SJCRH30 (cell line): Measurements from ENCODE around the gene HAND1. TPM values are rescaled to one million over a fixed set of nuclear protein-coding genes. Genes with fewer than 3 reads are reported as not detected.

Experiments
- DNase-seq, 2 experiments: peaks; one replicate each; pipeline ENCODE4 v3.0.0-alpha.2; 2015 to 2020
- H3K27ac ChIP-seq: fragments of 250-450 bp; sonication (Bioruptor Pico); 2 replicates; pipeline ENCODE4 v1.5.1; 2020; ENCODE audit warnings: mild to moderate bottlenecking, moderate library complexity
- H3K27me3 ChIP-seq: fragments of 250-450 bp; sonication (Bioruptor Pico); 2 replicates; pipeline ENCODE4 v1.5.1; 2020; ENCODE audit warnings: mild to moderate bottlenecking, moderate library complexity
- H3K36me3 ChIP-seq: fragments of 250-450 bp; sonication (Bioruptor Pico); 2 replicates; pipeline ENCODE4 v1.5.1; 2020; ENCODE audit warnings: mild to moderate bottlenecking, moderate library complexity
- H3K4me1 ChIP-seq: fragments of 250-450 bp; sonication (Bioruptor Pico); 2 replicates; pipeline ENCODE4 v1.5.1; 2020; ENCODE audit warnings: mild to moderate bottlenecking, moderate library complexity
- H3K4me3 ChIP-seq: fragments of 250-450 bp; sonication (Bioruptor Pico); 2 replicates; pipeline ENCODE4 v1.5.1; 2020; ENCODE audit warnings: mild to moderate bottlenecking, moderate library complexity
- H3K9me3 ChIP-seq: fragments of 250-450 bp; sonication (Bioruptor Pico); replicated peaks from 2 replicates; pipeline ENCODE4 v1.5.1; 2020; ENCODE audit warnings: mild to moderate bottlenecking, moderate library complexity
- total RNA-seq: library from RNA; depleted of rRNA; stranded (reverse); fragments of >200 nt; shearing (Covaris generic); gene quantifications from 2 replicates; pipeline ENCODE4 v1.2.3, GENCODE V29; 2014; rRNA removed

The HAND1 gene
- total RNA-seq, result not detected in 2 replicates

DNA sequence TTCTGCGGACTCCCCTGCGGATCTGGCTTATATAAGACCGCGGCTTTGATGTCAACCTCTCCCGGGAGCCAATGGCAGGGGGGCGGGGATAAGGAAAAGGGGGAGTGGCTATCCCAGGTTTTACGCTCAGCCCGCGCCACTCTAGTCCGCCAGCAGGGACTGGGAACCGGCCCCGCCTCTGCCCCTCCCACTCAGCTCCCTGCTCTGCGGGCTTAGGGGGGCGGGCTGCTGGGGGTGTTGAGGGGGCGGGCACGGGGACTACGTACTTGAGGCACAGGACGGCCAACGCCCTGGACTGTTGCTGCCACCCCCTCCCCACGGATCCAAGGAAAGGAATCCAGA lies at the start of gene HAND1:
Gene HAND1 (minus strand): TSS at position 4 of the 342 bp plus-strand sequence. CDS start 219 bp downstream, outside the sequence.
- Histone ChIP-seq H3K4me3 (no peak within 1 kb of the TSS), H3K27ac (no peak within 1 kb of the TSS), H3K9me3 (no peaks in the 10 kb centered on the region), H3K36me3 (no peaks in the 10 kb centered on the region), H3K4me1 (no peaks in the 10 kb centered on the region), H3K27me3 (peaks cover 9% of the 10 kb centered on the region; the same call in 1 of the 2 replicates)
- DNase-seq, result no peak

DNA sequence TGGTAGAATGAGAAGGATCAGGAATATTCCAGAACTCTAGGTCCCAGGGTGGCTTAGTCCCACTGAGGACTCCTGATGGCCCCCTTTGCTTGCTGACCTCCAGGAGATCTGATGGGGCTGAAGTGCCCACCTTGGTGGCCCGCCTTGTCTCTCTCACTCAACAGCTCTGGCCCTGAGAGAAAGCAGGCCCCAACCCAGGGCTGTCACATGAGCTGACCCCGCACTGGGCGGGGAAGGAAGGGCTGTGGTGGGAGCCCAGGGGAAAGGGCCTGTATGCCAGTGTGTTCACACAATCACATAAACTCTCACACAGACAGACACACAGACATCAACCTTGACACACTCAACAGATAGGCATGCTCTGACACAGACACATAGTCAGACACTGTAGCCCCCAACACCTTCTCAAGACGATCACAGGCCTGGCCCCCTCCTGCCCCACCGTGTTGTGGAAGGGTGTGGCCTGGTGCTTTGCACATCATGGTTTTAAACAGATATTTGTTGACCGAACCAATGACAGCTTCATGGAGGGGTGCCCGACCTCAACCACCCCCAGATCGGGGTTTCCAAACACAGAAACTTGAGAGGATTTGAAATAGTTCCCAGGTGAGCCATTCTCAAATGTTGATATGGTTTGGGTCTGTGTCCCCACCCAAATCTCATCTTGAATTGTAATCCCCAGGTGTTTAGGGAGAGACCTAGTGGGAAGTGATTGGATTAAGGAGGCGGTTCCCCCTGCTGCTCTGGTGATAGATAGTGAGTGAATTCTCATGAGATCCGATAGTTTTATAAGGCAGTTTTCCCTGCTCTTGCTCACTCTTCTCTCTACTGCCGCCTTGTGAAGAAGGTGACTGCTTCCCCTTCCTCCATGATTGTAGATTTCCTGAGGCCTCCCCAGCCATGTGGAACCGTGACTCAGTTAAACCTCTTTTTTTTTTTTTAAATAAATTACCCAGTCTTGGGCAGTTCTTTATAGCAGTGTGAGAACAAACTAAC lies 48.5 kb upstream of the HAND1 start:
- Histone ChIP-seq H3K4me3 (no peak overlapping the region), H3K27me3 (no peaks in the 10 kb centered on the region; the same call in 1 of the 2 replicates)

DNA sequence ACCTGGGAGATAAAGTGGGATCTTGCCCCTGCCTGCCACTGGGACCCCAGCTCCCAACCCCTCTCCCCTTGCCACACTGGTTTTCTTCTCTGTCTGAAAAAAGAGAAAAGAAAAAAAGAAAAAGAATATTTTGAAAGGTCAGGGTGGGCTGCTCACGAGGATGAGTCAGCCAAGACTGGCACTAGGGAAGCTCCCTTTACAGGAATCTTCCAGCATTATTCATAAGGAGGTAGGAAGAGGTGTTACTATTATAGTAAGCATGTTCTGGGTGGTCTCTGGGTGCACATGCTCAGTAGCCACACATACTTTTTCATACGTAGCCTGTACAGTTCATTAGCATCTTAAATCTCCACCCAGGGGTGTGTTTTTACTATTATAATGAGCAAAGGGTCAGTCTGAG lies 46.8 kb upstream of the HAND1 start:
- no peak for DNase-seq
- H3K4me1 ChIP-seq, result peaks cover 15% of the 10 kb centered on the region
- 0 out of 2 replicates have a peak, but pooled peaks cover 3% of the 10 kb centered on the region for H3K9me3 ChIP-seq
- no peaks in the 10 kb centered on the region for H3K36me3 ChIP-seq
- no peak overlapping the region for H3K27ac ChIP-seq
- no peak overlapping the region for H3K4me3 ChIP-seq
- no peaks in the 10 kb centered on the region; the same call in 1 of the 2 replicates for H3K27me3 ChIP-seq

More for the DNA sequence above, 48.5 kb upstream of the HAND1 start:
- H3K9me3 ChIP-seq, result 0 out of 2 replicates have a peak, but pooled peaks cover 3% of the 10 kb centered on the region
- H3K4me1 ChIP-seq, result peaks cover 15% of the 10 kb centered on the region
- DNase-seq, result no peak
- H3K36me3 ChIP-seq, result no peaks in the 10 kb centered on the region
- no peak overlapping the region for H3K27ac ChIP-seq

DNA sequence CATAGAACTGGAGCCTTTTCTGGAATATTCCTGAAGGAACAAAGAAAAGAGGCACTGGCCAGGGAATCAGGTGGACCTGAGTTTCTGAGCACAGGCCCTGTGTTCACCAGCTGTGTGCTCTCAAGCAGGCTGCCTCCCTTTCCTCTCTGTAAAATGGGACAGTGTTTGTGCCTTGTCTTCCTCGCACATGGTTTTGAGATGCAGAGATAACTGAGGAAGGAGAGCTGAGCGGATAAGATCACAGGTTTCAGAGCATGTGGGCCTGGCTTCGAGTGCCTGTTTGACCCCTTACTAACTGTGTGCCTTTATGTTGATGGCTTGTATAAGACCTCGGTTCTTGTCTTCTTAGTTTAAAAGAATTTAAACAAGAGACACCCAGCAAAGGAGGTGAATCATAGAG lies 46.2 kb upstream of the HAND1 start:
- Histone ChIP-seq H3K9me3 (0 out of 2 replicates have a peak, but pooled peaks cover under 1% of the 10 kb centered on the region), H3K27me3 (no peaks in the 10 kb centered on the region; the same call in 1 of the 2 replicates), H3K4me3 (no peak overlapping the region), H3K36me3 (no peaks in the 10 kb centered on the region), H3K4me1 (peaks cover 15% of the 10 kb centered on the region), H3K27ac (peak overlapping the region; percentile 46; the same call in 1 of the 2 replicates)
- DNase-seq, result no peak

DNA sequence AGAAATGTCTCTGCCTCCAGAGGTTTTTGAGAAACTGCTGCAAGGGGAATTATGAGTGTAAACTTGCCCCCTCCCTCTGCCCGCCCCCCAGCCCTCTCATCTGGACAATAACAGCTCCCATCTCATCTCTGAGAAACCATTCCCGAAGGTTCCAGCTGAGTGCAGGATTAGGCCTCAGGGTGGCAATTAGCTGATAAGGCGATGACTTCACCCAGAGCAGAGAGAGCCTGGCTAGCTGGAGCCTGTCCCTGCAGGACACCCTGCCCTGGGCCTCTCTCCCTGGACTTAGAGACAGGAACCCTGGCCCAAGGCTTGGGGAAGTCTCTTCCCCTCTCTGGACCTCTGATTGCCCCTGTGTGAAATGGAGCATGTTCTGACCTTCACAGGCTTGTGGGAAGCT lies 45.7 kb upstream of the HAND1 start:
- Histone ChIP-seq H3K4me3 (no peak overlapping the region), H3K27ac (peak overlapping the region; percentile 46), H3K27me3 (no peaks in the 10 kb centered on the region; the same call in 1 of the 2 replicates), H3K36me3 (no peaks in the 10 kb centered on the region), H3K4me1 (peaks cover 15% of the 10 kb centered on the region), H3K9me3 (no peaks in the 10 kb centered on the region)
- DNase-seq, result peak; percentile 33 to 34

DNA sequence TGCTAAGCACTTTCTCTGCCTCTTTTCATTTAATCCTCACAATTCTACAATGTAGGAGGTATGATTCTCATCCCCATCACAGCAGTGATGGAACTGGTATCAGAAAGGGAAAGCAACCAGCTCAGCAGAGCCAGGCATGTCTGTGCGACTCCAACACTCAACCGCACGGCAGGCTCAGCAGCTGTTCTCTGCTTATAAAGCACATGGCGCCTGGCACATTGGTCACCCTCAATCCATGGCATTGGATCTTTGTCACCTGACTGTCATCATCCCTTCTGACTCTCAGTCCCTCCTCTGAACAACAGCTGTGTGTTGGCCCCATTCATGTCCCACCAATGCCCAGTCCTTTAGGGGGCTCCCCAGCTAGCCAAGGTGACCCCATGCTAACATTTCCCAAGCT lies 45.1 kb upstream of the HAND1 start:
- peak; percentile 45 to 52 for DNase-seq
- H3K27me3 ChIP-seq, result peaks cover 1% of the 10 kb centered on the region; the same call in 1 of the 2 replicates
- H3K4me3 ChIP-seq, result no peak overlapping the region
- peak overlapping the region; percentile 46 for H3K27ac ChIP-seq
- H3K4me1 ChIP-seq, result peaks cover 15% of the 10 kb centered on the region
- no peaks in the 10 kb centered on the region for H3K36me3 ChIP-seq
- no peaks in the 10 kb centered on the region for H3K9me3 ChIP-seq

DNA sequence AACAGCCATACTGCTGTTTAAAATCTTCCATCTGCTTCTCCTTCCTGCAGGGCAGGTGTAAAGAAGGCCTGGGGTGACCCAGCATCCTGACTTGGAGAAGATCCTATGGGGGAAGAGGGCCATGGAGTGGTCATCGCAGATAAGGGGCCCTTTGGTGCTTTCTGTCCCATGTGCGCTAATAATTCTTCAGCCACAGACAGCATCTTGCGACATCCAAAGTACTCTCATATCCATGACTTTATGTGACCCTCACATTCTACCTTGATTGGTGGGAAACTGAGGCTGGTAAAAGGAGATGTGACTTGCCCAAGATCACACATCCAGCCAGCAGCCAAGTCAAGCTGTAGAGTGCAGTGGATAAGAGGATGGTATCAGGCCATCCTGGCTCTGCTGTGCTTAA lies 44.3 kb upstream of the HAND1 start:
- Histone ChIP-seq H3K4me3 (no peak overlapping the region), H3K27me3 (peaks cover 7% of the 10 kb centered on the region; the same call in 1 of the 2 replicates)

DNA sequence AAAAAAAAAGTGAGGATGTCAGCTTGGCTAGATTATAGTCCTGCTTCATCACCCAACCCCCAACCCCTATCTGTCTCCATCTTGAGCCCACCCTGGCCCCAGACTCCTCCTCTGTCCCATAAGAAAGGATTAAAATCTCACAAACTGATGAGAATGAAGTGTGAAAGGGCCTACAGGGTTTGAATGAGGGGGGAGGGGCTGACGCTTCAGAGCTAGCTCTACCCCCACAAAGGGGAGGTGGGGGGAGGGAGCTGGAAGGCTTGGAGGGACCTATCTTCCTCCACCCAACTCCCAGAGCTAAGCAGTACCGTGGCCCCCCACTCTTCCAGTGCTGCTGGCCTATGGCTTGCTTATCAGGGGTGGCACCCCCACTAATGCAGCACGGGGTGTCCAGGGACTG lies 43.7 kb upstream of the HAND1 start:
- H3K36me3 ChIP-seq, result no peaks in the 10 kb centered on the region
- no peaks in the 10 kb centered on the region for H3K9me3 ChIP-seq
- H3K4me1 ChIP-seq, result peaks cover 15% of the 10 kb centered on the region
- no peak for DNase-seq
- no peak overlapping the region for H3K4me3 ChIP-seq
- peaks cover 7% of the 10 kb centered on the region; the same call in 1 of the 2 replicates for H3K27me3 ChIP-seq
- no peak overlapping the region for H3K27ac ChIP-seq

More for the DNA sequence above, 44.3 kb upstream of the HAND1 start:
- Histone ChIP-seq H3K4me1 (peaks cover 15% of the 10 kb centered on the region), H3K36me3 (no peaks in the 10 kb centered on the region), H3K27ac (no peak overlapping the region), H3K9me3 (no peaks in the 10 kb centered on the region)
- no peak for DNase-seq

DNA sequence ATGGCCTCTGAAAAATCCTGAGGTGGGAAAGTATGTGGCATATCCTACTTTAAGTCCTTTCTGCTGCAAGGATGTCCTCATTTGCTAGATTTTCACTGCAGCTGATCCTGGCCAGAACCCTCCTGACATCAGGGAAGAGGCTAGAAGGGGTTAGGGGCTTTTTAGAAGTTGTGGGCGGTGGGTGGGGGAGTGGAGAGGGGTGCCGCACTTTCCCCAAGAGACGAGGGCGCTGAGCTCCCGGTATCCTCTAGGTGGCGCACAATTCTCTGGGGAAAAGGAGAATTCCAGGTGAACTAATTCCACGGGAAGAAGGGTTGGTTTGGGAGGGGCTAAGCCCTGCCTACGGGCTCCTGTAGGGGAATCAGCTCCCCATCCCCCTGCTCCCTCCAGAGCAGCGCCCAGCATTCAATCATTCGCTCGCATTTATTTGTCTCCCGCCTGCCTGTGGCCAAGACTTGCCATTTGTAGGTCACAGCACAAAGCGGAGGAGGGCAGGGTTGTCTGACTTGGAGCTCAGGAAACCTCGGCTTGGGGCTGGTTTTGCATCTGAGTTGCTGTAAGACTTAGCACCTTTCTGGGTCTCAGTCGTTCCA lies 42.9 kb upstream of the HAND1 start:
- peak; percentile 21 to 34 for DNase-seq
- Histone ChIP-seq H3K4me1 (peaks cover 15% of the 10 kb centered on the region), H3K36me3 (no peaks in the 10 kb centered on the region), H3K9me3 (no peaks in the 10 kb centered on the region), H3K27ac (no peak overlapping the region), H3K27me3 (peaks cover 10% of the 10 kb centered on the region), H3K4me3 (no peak overlapping the region)

DNA sequence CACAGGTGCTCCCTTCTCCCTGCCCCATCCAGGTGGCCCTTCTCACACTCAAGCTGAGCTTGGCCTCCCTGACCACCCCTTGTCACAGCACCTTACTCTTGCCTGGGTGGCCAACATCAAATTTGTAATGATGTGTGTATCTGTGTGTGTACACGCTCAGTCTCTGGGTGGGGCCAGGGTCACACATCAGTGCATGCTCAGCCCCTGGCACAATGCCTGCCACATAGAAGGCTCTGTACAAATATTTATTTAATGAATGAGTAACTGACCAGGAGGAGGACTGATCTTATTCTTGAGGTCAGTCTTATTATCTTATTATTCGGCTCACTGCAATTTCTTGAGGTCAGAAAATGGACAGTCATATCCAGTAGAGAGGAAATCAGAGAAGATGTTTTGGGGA lies 41.3 kb upstream of the HAND1 start:
- DNase-seq, result no peak
- H3K27me3 ChIP-seq, result peaks cover 10% of the 10 kb centered on the region

DNA sequence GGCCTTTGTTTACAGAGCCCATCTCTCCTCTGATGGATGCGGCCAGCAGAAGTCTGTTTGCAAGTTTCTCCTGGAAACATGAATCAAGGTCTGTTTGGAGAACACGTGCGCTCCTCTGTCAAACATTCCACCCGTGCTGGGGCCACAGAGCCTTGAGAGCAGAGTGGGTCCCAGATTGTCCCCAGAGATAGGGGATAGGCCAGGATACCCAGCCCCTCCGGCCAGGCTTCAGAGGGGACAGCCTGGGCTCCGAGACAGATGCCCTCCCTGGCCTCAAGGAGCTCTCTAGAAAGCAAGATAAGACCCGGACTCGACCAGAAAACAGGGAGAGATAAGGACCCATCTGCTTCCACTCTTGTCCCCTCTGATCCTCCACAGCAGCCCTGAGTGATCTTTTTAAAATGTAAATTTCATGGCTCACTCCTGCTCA lies 40.4 kb upstream of the HAND1 start:
- no peak for DNase-seq
- Histone ChIP-seq H3K4me1 (peaks cover 8% of the 10 kb centered on the region), H3K4me3 (no peak overlapping the region), H3K27ac (no peak overlapping the region), H3K36me3 (no peaks in the 10 kb centered on the region), H3K27me3 (peaks cover 10% of the 10 kb centered on the region), H3K9me3 (no peaks in the 10 kb centered on the region)

More for the DNA sequence above, 41.3 kb upstream of the HAND1 start:
- peaks cover 15% of the 10 kb centered on the region for H3K4me1 ChIP-seq
- H3K36me3 ChIP-seq, result no peaks in the 10 kb centered on the region
- H3K9me3 ChIP-seq, result no peaks in the 10 kb centered on the region
- no peak overlapping the region for H3K27ac ChIP-seq
- H3K4me3 ChIP-seq, result no peak overlapping the region

DNA sequence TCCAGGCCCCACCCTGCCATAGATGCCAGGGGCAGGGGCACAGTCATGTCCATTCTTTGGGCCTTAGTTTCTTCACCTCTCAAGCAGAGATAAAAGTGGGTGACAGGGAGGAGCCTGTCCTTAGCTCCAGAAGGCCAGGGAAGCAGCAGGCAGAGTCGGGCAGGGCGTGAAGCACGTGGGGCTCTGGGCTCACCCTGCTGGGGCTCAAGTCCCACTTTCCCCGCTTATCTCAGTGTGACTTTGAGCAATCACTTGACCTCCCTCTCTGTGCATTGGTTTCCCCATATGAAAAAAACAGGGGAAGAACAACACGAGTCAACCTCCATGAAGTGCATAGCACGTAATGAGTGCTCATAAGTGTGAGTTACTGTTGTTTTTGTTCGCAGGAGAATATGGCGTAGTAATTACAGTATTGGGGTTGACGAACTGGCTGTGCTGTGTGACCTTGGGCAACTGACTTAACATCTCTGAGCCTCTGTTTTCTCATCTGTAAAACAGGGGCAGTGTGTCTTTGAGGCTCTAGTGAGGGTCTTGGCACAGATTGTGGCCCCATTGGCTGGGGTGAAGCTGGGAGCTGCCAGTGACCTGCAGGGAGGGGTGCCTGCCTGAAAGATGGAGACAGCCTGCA lies 39.9 kb upstream of the HAND1 start:
- no peak overlapping the region for H3K27ac ChIP-seq
- no peaks in the 10 kb centered on the region for H3K9me3 ChIP-seq
- H3K27me3 ChIP-seq, result peaks cover 10% of the 10 kb centered on the region

DNA sequence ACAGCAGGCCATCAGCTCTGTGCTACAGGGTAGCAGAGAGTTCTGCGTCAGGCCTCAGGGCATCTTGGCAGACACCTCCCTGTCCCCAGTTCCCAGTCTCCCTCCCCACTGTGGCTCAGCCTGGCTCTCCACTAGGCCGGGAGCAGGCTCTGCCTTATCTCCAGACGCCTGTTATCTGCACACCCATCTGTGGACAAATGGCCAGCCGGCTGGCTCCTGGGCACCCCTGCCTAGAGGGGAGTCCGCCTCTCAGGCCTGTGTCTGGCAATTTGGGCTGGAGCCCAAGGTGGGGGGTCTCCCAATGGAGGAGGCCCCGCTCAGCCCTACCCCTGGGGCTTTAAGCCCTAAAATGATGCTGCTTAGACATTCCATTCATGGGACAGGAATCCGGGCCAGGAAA lies 39.2 kb upstream of the HAND1 start:
- DNase-seq, result no peak
- H3K36me3 ChIP-seq, result no peaks in the 10 kb centered on the region
- peaks cover 10% of the 10 kb centered on the region for H3K27me3 ChIP-seq
- no peaks in the 10 kb centered on the region for H3K9me3 ChIP-seq
- H3K27ac ChIP-seq, result no peak overlapping the region
- no peaks in the 10 kb centered on the region for H3K4me1 ChIP-seq
- no peak overlapping the region for H3K4me3 ChIP-seq

More for the DNA sequence above, 39.9 kb upstream of the HAND1 start:
- DNase-seq, result no peak
- H3K4me1 ChIP-seq, result peaks cover 2% of the 10 kb centered on the region
- no peaks in the 10 kb centered on the region for H3K36me3 ChIP-seq
- H3K4me3 ChIP-seq, result no peak overlapping the region

DNA sequence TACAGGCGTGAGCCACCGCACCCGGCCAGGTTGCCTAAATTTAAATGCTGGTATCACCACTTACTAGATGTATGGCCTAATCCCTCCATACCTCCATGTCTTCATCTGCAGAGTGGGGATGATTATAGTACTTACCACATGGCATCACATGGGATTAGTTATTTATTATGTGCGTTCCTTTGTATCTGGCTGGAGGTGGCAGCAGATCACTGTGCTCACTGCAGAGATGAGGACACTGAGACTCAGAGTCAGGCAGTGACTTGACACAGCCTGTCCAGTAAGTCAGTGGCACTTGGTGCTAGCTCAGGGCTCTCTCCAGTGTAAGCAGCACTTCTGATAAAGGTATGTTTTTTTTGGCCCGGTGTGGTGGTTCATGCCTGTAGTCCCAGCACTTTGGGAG lies 38.4 kb upstream of the HAND1 start:
- no peaks in the 10 kb centered on the region for H3K9me3 ChIP-seq
- no peaks in the 10 kb centered on the region for H3K4me1 ChIP-seq
- H3K36me3 ChIP-seq, result no peaks in the 10 kb centered on the region
- no peak for DNase-seq
- no peak overlapping the region for H3K4me3 ChIP-seq
- H3K27ac ChIP-seq, result no peak overlapping the region
- peaks cover 10% of the 10 kb centered on the region for H3K27me3 ChIP-seq
